Measurements from ENCODE around the gene GLI3. TPM values are rescaled to one million over a fixed set of nuclear protein-coding genes. Genes with fewer than 3 reads are reported as not detected.

The GLI3 gene
- total RNA-seq, 4 donors from 2014 or later, result 8.6 to 12.6 (median 8.7) TPM

DNA sequence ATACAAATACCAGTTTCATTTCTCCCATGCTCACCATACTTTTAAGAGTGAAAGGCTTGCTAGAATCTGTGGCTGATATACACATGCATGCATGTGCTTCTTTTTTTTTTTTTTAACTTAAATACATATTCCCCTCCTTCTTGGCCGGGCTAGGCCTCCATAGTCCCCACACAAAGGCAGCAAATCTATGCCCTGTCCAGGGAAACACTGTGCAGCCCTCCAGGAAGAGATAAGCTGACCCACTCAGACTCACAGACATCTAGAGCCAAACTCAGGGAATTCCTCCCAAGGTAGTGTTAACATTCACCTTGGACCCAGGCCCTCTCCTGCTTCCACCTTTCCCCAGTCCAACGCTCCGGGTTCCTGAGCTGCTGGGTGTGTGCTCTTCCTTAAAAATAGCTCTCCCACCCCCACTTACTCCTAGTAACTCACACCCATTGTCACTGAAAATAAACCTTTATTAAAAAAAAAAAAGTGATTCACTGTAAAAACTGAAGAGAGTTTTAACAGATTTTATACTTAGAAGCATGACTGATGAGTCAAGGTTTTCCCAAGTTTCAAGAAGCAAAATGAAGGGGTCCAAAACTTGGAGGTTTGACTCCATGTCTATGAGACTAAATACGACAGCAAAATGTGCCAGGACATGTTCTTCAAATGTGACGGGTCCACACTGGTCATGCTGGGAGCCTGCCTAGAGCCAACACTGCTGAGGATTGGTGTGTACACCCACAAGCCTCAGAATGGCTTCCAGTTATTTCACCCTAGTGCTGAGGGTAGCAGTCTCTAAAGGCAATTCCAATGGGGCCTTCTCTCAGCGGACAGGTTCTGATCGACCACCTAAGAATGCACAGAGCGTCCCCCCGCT is 159.5 kb downstream of the GLI3 start:
- no peaks in the 10 kb centered on the region for H3K36me3 ChIP-seq
- WGBS, 2 donors, result 94% methylated on average over 9 of the region's 9 CpGs
- TF ChIP-seq POLR2A (IDR thresholded peaks at IDR 0.05), result no peak
- TF ChIP-seq, protein P1, sequence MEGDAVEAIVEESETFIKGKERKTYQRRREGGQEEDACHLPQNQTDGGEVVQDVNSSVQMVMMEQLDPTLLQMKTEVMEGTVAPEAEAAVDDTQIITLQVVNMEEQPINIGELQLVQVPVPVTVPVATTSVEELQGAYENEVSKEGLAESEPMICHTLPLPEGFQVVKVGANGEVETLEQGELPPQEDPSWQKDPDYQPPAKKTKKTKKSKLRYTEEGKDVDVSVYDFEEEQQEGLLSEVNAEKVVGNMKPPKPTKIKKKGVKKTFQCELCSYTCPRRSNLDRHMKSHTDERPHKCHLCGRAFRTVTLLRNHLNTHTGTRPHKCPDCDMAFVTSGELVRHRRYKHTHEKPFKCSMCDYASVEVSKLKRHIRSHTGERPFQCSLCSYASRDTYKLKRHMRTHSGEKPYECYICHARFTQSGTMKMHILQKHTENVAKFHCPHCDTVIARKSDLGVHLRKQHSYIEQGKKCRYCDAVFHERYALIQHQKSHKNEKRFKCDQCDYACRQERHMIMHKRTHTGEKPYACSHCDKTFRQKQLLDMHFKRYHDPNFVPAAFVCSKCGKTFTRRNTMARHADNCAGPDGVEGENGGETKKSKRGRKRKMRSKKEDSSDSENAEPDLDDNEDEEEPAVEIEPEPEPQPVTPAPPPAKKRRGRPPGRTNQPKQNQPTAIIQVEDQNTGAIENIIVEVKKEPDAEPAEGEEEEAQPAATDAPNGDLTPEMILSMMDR (IDR thresholded peaks at IDR 0.05), result no peak
- no peak for TF ChIP-seq EP300 (IDR thresholded peaks at IDR 0.05)
- no peak for DNase-seq (ENCODE audit: low spot score in 2 of 2)
- no peaks in the 10 kb centered on the region for H3K27me3 ChIP-seq
- H3K4me1 ChIP-seq, result peaks cover 0 to 6% (median 0%) of the 10 kb centered on the region in 4 donors
- no peak overlapping the region for H3K27ac ChIP-seq
- H3K4me3 ChIP-seq, result no peak overlapping the region
- no peaks in the 10 kb centered on the region for H3K9me3 ChIP-seq

DNA sequence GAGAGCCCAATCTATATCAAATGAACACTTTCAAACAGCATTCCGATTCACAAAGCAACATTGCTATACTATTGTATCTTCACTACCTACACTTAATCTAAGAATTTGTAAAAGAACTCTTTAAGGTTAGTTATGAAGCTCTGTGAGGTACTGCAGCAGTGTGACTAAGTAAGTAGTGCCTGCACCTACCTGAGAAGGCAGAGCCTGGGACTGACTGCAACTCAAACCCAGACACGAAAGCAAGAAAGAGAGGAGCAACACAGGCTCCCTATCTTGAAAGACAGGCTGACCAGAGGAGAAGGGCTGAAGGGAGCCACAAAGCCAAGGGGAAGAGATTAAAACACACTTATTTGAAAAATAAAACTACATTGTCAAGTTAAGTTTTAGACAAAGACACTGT is 160.1 kb downstream of the GLI3 start:
- Histone ChIP-seq H3K27ac (no peak overlapping the region), H3K9me3 (no peaks in the 10 kb centered on the region), H3K4me3 (no peak overlapping the region), H3K27me3 (no peaks in the 10 kb centered on the region), H3K36me3 (no peaks in the 10 kb centered on the region), H3K4me1 (peaks cover 0 to under 1% (median 0%) of the 10 kb centered on the region in 4 donors)
- 91 to 94% methylated on average over 2 of the region's 2 CpGs for WGBS, 2 donors
- no peak for DNase-seq (ENCODE audit: low spot score in 2 of 2)
- TF ChIP-seq POLR2A (IDR thresholded peaks at IDR 0.05) (no peak), EP300 (IDR thresholded peaks at IDR 0.05) (no peak)
- TF ChIP-seq, protein P1 (IDR thresholded peaks at IDR 0.05), result no peak

GRCh38 chr7:42075418-42075817 is 161.6 kb downstream of the GLI3 start:
- Histone ChIP-seq H3K9me3 (no peaks in the 10 kb centered on the region), H3K4me3 (no peak overlapping the region), H3K36me3 (no peaks in the 10 kb centered on the region), H3K27me3 (no peaks in the 10 kb centered on the region), H3K4me1 (no peaks in the 10 kb centered on the region), H3K27ac (no peak overlapping the region)
- TF ChIP-seq POLR2A (IDR thresholded peaks at IDR 0.05), result no peak
- TF ChIP-seq EP300 (IDR thresholded peaks at IDR 0.05), result no peak
- no peak for DNase-seq (ENCODE audit: low spot score in 2 of 2)

- no peaks in the 10 kb centered on the region for H3K36me3 ChIP-seq
- no peak overlapping the region for H3K27ac ChIP-seq
- WGBS, 2 donors, result 83 to 88% methylated on average over 4 of the region's 4 CpGs
- no peak for DNase-seq (ENCODE audit: low spot score in 2 of 2)
- no peaks in the 10 kb centered on the region for H3K27me3 ChIP-seq
- no peak overlapping the region for H3K4me3 ChIP-seq
- H3K4me1 ChIP-seq, result no peaks in the 10 kb centered on the region
- no peaks in the 10 kb centered on the region for H3K9me3 ChIP-seq
- TF ChIP-seq, protein P1 (IDR thresholded peaks at IDR 0.05), result no peak
- no peak for TF ChIP-seq EP300 (IDR thresholded peaks at IDR 0.05)
- no peak for TF ChIP-seq POLR2A (IDR thresholded peaks at IDR 0.05)
Measured at GRCh38 chr7:42074076-42074475, 162.9 kb downstream of the GLI3 start.

GRCh38 chr7:42071372-42072261 is 165.4 kb downstream of the GLI3 start:
- Histone ChIP-seq H3K4me3 (no peak overlapping the region), H3K27ac (no peak overlapping the region), H3K36me3 (no peaks in the 10 kb centered on the region), H3K9me3 (no peaks in the 10 kb centered on the region), H3K27me3 (no peaks in the 10 kb centered on the region), H3K4me1 (no peaks in the 10 kb centered on the region)
- no peak for TF ChIP-seq POLR2A (IDR thresholded peaks at IDR 0.05)
- no peak for TF ChIP-seq EP300 (IDR thresholded peaks at IDR 0.05)
- TF ChIP-seq, protein P1 (IDR thresholded peaks at IDR 0.05), result no peak
- DNase-seq (ENCODE audit: low spot score in 2 of 2), result no peak
- WGBS, 2 donors, result 79 to 81% methylated on average over 8 of the region's 8 CpGs

All from tibial nerve (tissue), 4 donors.